ENCODE results near the gene FAM168A.

Gene FAM168A

GRCh38 chr11:73392108-73393010 lies 205.6 kb downstream of the FAM168A start:
- peak overlapping the region; percentile 45 for H3K27ac ChIP-seq (replicated peaks)
- TF ChIP-seq REST (IDR thresholded peaks at IDR 0.05; ENCODE audit: insufficient replicate concordance, low read depth): no peak
- TF ChIP-seq CTCF (IDR thresholded peaks at IDR 0.05; ENCODE audit: insufficient read depth, low read length): no peak
- TF ChIP-seq SPI1 (IDR thresholded peaks at IDR 0.05; ENCODE audit: borderline replicate concordance, low read depth): no peak
- TF ChIP-seq GABPA (IDR thresholded peaks at IDR 0.05; ENCODE audit: low read depth): no peak
- no peak for TF ChIP-seq POLR2AphosphoS5 (IDR thresholded peaks at IDR 0.05; ENCODE audit: low read depth)
- DNase-seq (ENCODE audit: low read depth in 1 of 2, low spot score in 1 of 2): no peak
- H3K4me3 ChIP-seq (replicated peaks; ENCODE audit: insufficient read depth, low read length): no peak overlapping the region
- no peaks in the 10 kb centered on the region for H3K27me3 ChIP-seq (ENCODE audit: insufficient read depth, poor library complexity, severe bottlenecking)

- no peak for DNase-seq (ENCODE audit: low read depth in 1 of 2, low spot score in 1 of 2)
- no peak overlapping the region; the same call in 1 of the 2 replicates for H3K27ac ChIP-seq (replicated peaks)
- H3K4me3 ChIP-seq (replicated peaks; ENCODE audit: insufficient read depth, low read length): no peak overlapping the region
- no peaks in the 10 kb centered on the region for H3K27me3 ChIP-seq (ENCODE audit: insufficient read depth, poor library complexity, severe bottlenecking)
- no peak for TF ChIP-seq POLR2AphosphoS5 (IDR thresholded peaks at IDR 0.05; ENCODE audit: low read depth)
- no peak for TF ChIP-seq GABPA (IDR thresholded peaks at IDR 0.05; ENCODE audit: low read depth)
- no peak for TF ChIP-seq SPI1 (IDR thresholded peaks at IDR 0.05; ENCODE audit: borderline replicate concordance, low read depth)
- TF ChIP-seq REST (IDR thresholded peaks at IDR 0.05; ENCODE audit: insufficient replicate concordance, low read depth): no peak
- TF ChIP-seq CTCF (IDR thresholded peaks at IDR 0.05; ENCODE audit: insufficient read depth, low read length): no peak
Observed at GRCh38 chr11:73391665-73392064, 206.2 kb downstream of the FAM168A start.

- H3K4me3 ChIP-seq (replicated peaks; ENCODE audit: insufficient read depth, low read length): no peak overlapping the region
- H3K27ac ChIP-seq (replicated peaks): peak overlapping the region; percentile 40
- DNase-seq (ENCODE audit: low read depth in 1 of 2, low spot score in 1 of 2): no peak
- no peaks in the 10 kb centered on the region for H3K27me3 ChIP-seq (ENCODE audit: insufficient read depth, poor library complexity, severe bottlenecking)
- no peak for TF ChIP-seq SPI1 (IDR thresholded peaks at IDR 0.05; ENCODE audit: borderline replicate concordance, low read depth)
- no peak for TF ChIP-seq REST (IDR thresholded peaks at IDR 0.05; ENCODE audit: insufficient replicate concordance, low read depth)
- TF ChIP-seq CTCF (IDR thresholded peaks at IDR 0.05; ENCODE audit: insufficient read depth, low read length): no peak
- no peak for TF ChIP-seq POLR2AphosphoS5 (IDR thresholded peaks at IDR 0.05; ENCODE audit: low read depth)
- no peak for TF ChIP-seq GABPA (IDR thresholded peaks at IDR 0.05; ENCODE audit: low read depth)
Observed at GRCh38 chr11:73390601-73391565, 207.0 kb downstream of the FAM168A start.

All from HL-60 (cell line).